GM23338 (cell line): Measurements from ENCODE around the gene RRP9. TPM values are rescaled to one million over a fixed set of nuclear protein-coding genes. Genes with fewer than 3 reads are reported as not detected.

Experiments
- ATAC-seq: fragments of 200-7000 bp; cut with Tn5 transposase; 3 replicates; pipeline ENCODE4 v1.9.1; 2020
- DNase-seq: peaks from one replicate; pipeline ENCODE4 v3.0.0-alpha.2; 2015; ENCODE audit warnings: low spot score
- H2AFZ ChIP-seq: fragments of 200-600 bp; sonication (generic); 2 replicates; pipeline ENCODE4 v1.8.0; 2016; ENCODE audit warnings: antibody characterized with exemption, mild to moderate bottlenecking, moderate library complexity
- H3F3A ChIP-seq: fragments of 200-600 bp; sonication (generic); replicated peaks from 2 replicates; pipeline ENCODE4 v1.8.0; 2017; ENCODE audit warnings: antibody characterized with exemption, mixed run types, low read depth
- H3K27ac ChIP-seq: fragments of 200-600 bp; sonication (generic); 2 replicates; pipeline ENCODE4 v1.6.1; 2016; ENCODE audit warnings: low read depth
- H3K27me3 ChIP-seq: fragments of 200-600 bp; sonication (generic); 2 replicates; pipeline ENCODE4 v1.8.0; 2016; ENCODE audit warnings: mild to moderate bottlenecking, mixed run types, moderate library complexity; ENCODE audit not compliant: insufficient read depth
- H3K36me3 ChIP-seq: fragments of 200-600 bp; sonication (generic); 2 replicates; pipeline ENCODE4 v1.8.0; 2016; ENCODE audit warnings: mild to moderate bottlenecking; ENCODE audit not compliant: insufficient read depth
- H3K4me1 ChIP-seq: fragments of 200-600 bp; sonication (generic); 2 replicates; pipeline ENCODE4 v1.8.0; 2016; ENCODE audit warnings: mild to moderate bottlenecking, moderate library complexity; ENCODE audit not compliant: insufficient read depth
- H3K4me2 ChIP-seq: fragments of 200-600 bp; sonication (generic); 2 replicates; pipeline ENCODE4 v1.7.1; 2017; ENCODE audit warnings: mixed run types
- H3K4me3 ChIP-seq: fragments of 200-600 bp; sonication (generic); 2 replicates; pipeline ENCODE4 v1.6.1; 2016; ENCODE audit warnings: mixed run types
- H3K79me2 ChIP-seq: fragments of 200-600 bp; sonication (generic); replicated peaks from 2 replicates; pipeline ENCODE4 v1.8.0; 2017; ENCODE audit warnings: mild to moderate bottlenecking; ENCODE audit not compliant: insufficient read depth
- H3K9me2 ChIP-seq: fragments of 200-600 bp; sonication (generic); 2 replicates; pipeline ENCODE4 v1.8.0; 2017; ENCODE audit not compliant: insufficient read depth
- H4K20me1 ChIP-seq: fragments of 200-600 bp; sonication (generic); replicated peaks from 2 replicates; pipeline ENCODE4 v1.8.0; 2017; ENCODE audit warnings: mild to moderate bottlenecking; ENCODE audit not compliant: insufficient read depth
- H3K27ac Mint-ChIP-seq: 2 replicates; pipeline ENCODE4 v1.8.0; 2020; ENCODE audit warnings: inconsistent platforms, mild to moderate bottlenecking, moderate library complexity, mixed read lengths
- H3K27me3 Mint-ChIP-seq: 3 replicates; pipeline ENCODE4 v1.8.0; 2022; ENCODE audit warnings: low read depth, mild to moderate bottlenecking, moderate library complexity, mixed read lengths, inconsistent platforms; ENCODE audit not compliant: insufficient read depth, poor library complexity
- H3K36me3 Mint-ChIP-seq: 3 replicates; pipeline ENCODE4 v1.8.0; 2021; ENCODE audit warnings: low read depth, mild to moderate bottlenecking, inconsistent platforms, moderate library complexity, mixed read lengths
- H3K4me1 Mint-ChIP-seq: 3 replicates; pipeline ENCODE4 v1.8.0; 2020; ENCODE audit warnings: mild to moderate bottlenecking, inconsistent platforms, mixed read lengths
- H3K4me3 Mint-ChIP-seq: 3 replicates; pipeline ENCODE4 v1.8.0; 2021; ENCODE audit warnings: moderate library complexity, mild to moderate bottlenecking, inconsistent platforms, mixed read lengths
- H3K9me3 Mint-ChIP-seq: 3 replicates; pipeline ENCODE4 v1.8.0; 2020; ENCODE audit warnings: moderate library complexity, mild to moderate bottlenecking, inconsistent platforms, mixed read lengths
- ETS1 ChIP-seq: IDR thresholded peaks from 2 replicates; pipeline ENCODE4 v1.6.1; 2016; ENCODE audit warnings: antibody characterized with exemption
- EZH2 ChIP-seq: fragments of 200-600 bp; sonication (generic); IDR thresholded peaks from one replicate; pipeline ENCODE4 v1.8.0; 2017; ENCODE audit warnings: antibody characterized with exemption, mild to moderate bottlenecking, low read depth; ENCODE audit not compliant: unreplicated experiment
- EZH2phosphoT487 ChIP-seq: fragments of 200-600 bp; sonication (generic); IDR thresholded peaks from one replicate; pipeline ENCODE4 v1.8.1; 2018; ENCODE audit warnings: antibody characterized with exemption; ENCODE audit not compliant: unreplicated experiment
- JUNB ChIP-seq: IDR thresholded peaks from one replicate; pipeline ENCODE4 v1.6.1; 2016; ENCODE audit warnings: antibody characterized with exemption; ENCODE audit not compliant: unreplicated experiment
- POLR2AphosphoS5 ChIP-seq: IDR thresholded peaks from 2 replicates; pipeline ENCODE4 v1.6.1; 2016; ENCODE audit warnings: antibody characterized with exemption, low read depth
- REST ChIP-seq: IDR thresholded peaks from one replicate; pipeline ENCODE4 v1.6.1; 2018; ENCODE audit warnings: antibody characterized with exemption; ENCODE audit not compliant: unreplicated experiment
- STAT1 ChIP-seq: IDR thresholded peaks from one replicate; pipeline ENCODE4 v1.6.1; 2016; ENCODE audit warnings: antibody characterized with exemption; ENCODE audit not compliant: unreplicated experiment
- ZNF114 ChIP-seq: fragments of 250-450 bp; sonication (Bioruptor Pico); IDR thresholded peaks from 2 replicates; pipeline ENCODE4 v1.5.0; 2020; ENCODE audit warnings: mild to moderate bottlenecking, moderate library complexity
- ZNF462 ChIP-seq: fragments of 250-450 bp; sonication (Bioruptor Pico); IDR thresholded peaks from 2 replicates; pipeline ENCODE4 v1.5.0; 2020; ENCODE audit warnings: mild to moderate bottlenecking, moderate library complexity
- polyA plus RNA-seq: library from polyadenylated mRNA; unstranded; fragments of >200 nt; fragmentation: Nextera tagmentation; extraction: Ambion mirVana; gene quantifications from 2 replicates; pipeline ENCODE4 v1.2.1, GENCODE V29; 2016
- total RNA-seq: library from RNA; depleted of rRNA; stranded (reverse); fragments of >200 nt; shearing (Covaris generic); gene quantifications from 2 replicates; pipeline ENCODE4 v1.2.3, GENCODE V29; 2014

Gene RRP9
- total and polyA plus RNA-seq, 2 experiments from 2014 or later = 62.4 to 68.1 TPM

- no peak for TF ChIP-seq REST
- TF ChIP-seq ETS1 = no peak
Observed at GRCh38 chr3:51945926-51946705, 4.4 kb upstream of the RRP9 start (continued).

GRCh38 chr3:51945031-51945840, 3.5 kb upstream of the RRP9 start:
- Mint-ChIP-seq H3K27me3 (peaks cover 23% of the 10 kb centered on the region), H3K4me3 (no peak overlapping the region), H3K36me3 (peaks cover 9% of the 10 kb centered on the region; the same call in 2 of the 3 replicates), H3K4me1 (peaks cover 13% of the 10 kb centered on the region), H3K27ac (no peak overlapping the region), H3K9me3 (no peaks in the 10 kb centered on the region)
- Histone ChIP-seq H3K79me2 (peaks cover 12% of the 10 kb centered on the region), H3K9me2 (no peaks in the 10 kb centered on the region), H3K27ac (no peak overlapping the region), H3K4me2 (no peak overlapping the region), H4K20me1 (peaks cover 5% of the 10 kb centered on the region), H3K4me1 (peaks cover 8% of the 10 kb centered on the region; the same call in 1 of the 2 replicates), H3K4me3 (no peak overlapping the region), H2AFZ (no peak overlapping the region), H3K36me3 (no peaks in the 10 kb centered on the region), H3F3A (no peaks in the 10 kb centered on the region), H3K27me3 (no peaks in the 10 kb centered on the region; the same call in 1 of the 2 replicates)
- ATAC-seq (no peak), DNase-seq (no peak)
- TF ChIP-seq ZNF462 (CRISPR knock-in tag) = no peak
- TF ChIP-seq ZNF114 (CRISPR knock-in tag) = no peak
- no peak for TF ChIP-seq POLR2AphosphoS5
- no peak for TF ChIP-seq EZH2phosphoT487
- TF ChIP-seq JUNB = no peak
- no peak for TF ChIP-seq EZH2
- TF ChIP-seq STAT1 = no peak
